DND-41 (cell line): ENCODE data around the gene NEURL1B.

Experiments used
- ATAC-seq: fragments of 200-7000 bp; cut with Tn5 transposase; 3 replicates; pipeline ENCODE4 v1.9.1; 2021; ENCODE audit warnings: low read depth; ENCODE audit not compliant: insufficient read depth
- DNase-seq: peaks from one replicate; pipeline ENCODE4 v3.0.0-alpha.2; 2020
- H2AFZ ChIP-seq: 2 replicates; pipeline ENCODE4 v1.6.0; 2012; ENCODE audit warnings: low read depth, low read length
- H3K27ac ChIP-seq: 2 replicates; pipeline ENCODE4 v1.5.1; 2012; ENCODE audit warnings: low read length, inconsistent platforms
- H3K27me3 ChIP-seq: fragments of 200-600 bp; sonication (generic); 2 replicates; pipeline ENCODE4 v1.6.0; 2012; ENCODE audit warnings: low read length, mild to moderate bottlenecking, inconsistent platforms; ENCODE audit not compliant: insufficient read depth, poor library complexity
- H3K36me3 ChIP-seq: 2 replicates; pipeline ENCODE4 v1.5.1; 2012; ENCODE audit warnings: low read length, inconsistent platforms; ENCODE audit not compliant: insufficient read depth
- H3K4me1 ChIP-seq: 2 replicates; pipeline ENCODE4 v1.5.1; 2012; ENCODE audit warnings: mild to moderate bottlenecking, low read length; ENCODE audit not compliant: insufficient read depth
- H3K4me2 ChIP-seq: 2 replicates; pipeline ENCODE4 v1.6.0; 2012; ENCODE audit warnings: mild to moderate bottlenecking, moderate library complexity, low read length, inconsistent platforms; ENCODE audit not compliant: insufficient read depth
- H3K4me3 ChIP-seq, 2 experiments: fragments of 200-600 bp in 1 of 2; shearing (Covaris generic) in 1 of 2; 2 replicates each; pipeline ENCODE4 v1.5.1; 2012 to 2016; ENCODE audit warnings: inconsistent platforms in 2 of 2, low read length in 2 of 2, mild to moderate bottlenecking in 2 of 2, low read depth in 1 of 2, moderate library complexity in 1 of 2
- H3K79me2 ChIP-seq: 2 replicates; pipeline ENCODE4 v1.6.0; 2012; ENCODE audit warnings: low read length, inconsistent platforms; ENCODE audit not compliant: insufficient read depth
- H3K9ac ChIP-seq: 2 replicates; pipeline ENCODE4 v1.6.0; 2012; ENCODE audit warnings: low read depth, mild to moderate bottlenecking, inconsistent platforms, low read length, moderate library complexity
- H3K9me3 ChIP-seq: 2 replicates; pipeline ENCODE4 v1.5.1; 2012; ENCODE audit warnings: low read length, moderate library complexity, mild to moderate bottlenecking, inconsistent platforms; ENCODE audit not compliant: insufficient read depth, severe bottlenecking
- H4K20me1 ChIP-seq: 2 replicates; pipeline ENCODE4 v1.6.0; 2012; ENCODE audit warnings: low read length; ENCODE audit not compliant: insufficient read depth
- CTCF ChIP-seq: IDR thresholded peaks from 2 replicates; pipeline ENCODE4 v1.5.1; 2012; ENCODE audit warnings: borderline replicate concordance, low read length, moderate library complexity, mild to moderate bottlenecking; ENCODE audit not compliant: poor library complexity, severe bottlenecking; ENCODE audit errors: extremely low read depth
- EZH2 ChIP-seq: IDR thresholded peaks from 3 replicates; pipeline ENCODE4 v1.6.1; 2012; ENCODE audit warnings: borderline replicate concordance, low read depth, mild to moderate bottlenecking, moderate library complexity, low read length, inconsistent platforms; ENCODE audit not compliant: severe bottlenecking

The NEURL1B gene

DNA sequence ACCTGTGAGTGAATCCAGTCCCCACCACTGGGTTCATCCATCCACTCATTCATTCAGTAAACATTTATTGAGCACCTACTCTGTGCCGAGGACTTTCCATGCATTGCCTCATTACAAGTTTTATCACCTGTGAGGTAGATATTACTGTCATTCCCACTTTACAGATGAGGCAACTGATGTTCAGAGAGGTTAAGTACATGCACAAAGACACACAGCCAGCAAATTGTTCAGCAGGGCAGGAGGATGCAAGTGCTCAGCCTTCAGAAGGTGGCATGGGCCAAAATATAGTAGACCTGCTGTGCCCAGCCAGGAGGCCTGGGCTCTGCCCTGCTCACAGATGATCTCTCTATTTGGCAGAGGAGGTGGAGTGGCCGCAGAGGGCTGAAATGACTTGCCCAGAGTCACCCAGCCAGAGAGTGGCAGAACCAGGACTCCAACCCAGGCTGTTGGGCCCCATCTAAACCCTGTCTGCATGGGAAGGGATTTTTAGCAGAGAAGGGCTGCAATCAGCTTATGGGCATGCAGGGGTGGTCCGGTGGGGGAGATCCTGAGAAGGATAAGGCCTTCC is 7.6 kb upstream of the NEURL1B start:
- DNase-seq (no peak), ATAC-seq (no peak)
- H3K4me2 ChIP-seq, result no peak overlapping the region
- no peaks in the 10 kb centered on the region for H3K79me2 ChIP-seq
- no peak overlapping the region for H3K9ac ChIP-seq
- no peaks in the 10 kb centered on the region for H3K36me3 ChIP-seq
- no peaks in the 10 kb centered on the region for H3K27me3 ChIP-seq
- no peak overlapping the region for H3K4me3 ChIP-seq
- no peak overlapping the region for H3K27ac ChIP-seq
- no peaks in the 10 kb centered on the region for H4K20me1 ChIP-seq
- H2AFZ ChIP-seq, result no peak overlapping the region
- no peak for TF ChIP-seq EZH2
- no peak for TF ChIP-seq CTCF
- no peaks in the 10 kb centered on the region for H3K4me1 ChIP-seq
- H3K9me3 ChIP-seq, result no peaks in the 10 kb centered on the region

- no peak overlapping the region for H3K4me2 ChIP-seq
- no peak overlapping the region for H3K4me3 ChIP-seq
- no peaks in the 10 kb centered on the region for H3K9me3 ChIP-seq
- no peaks in the 10 kb centered on the region for H3K79me2 ChIP-seq
- no peak for ATAC-seq
- DNase-seq, result no peak
- no peaks in the 10 kb centered on the region for H3K27me3 ChIP-seq
- H3K36me3 ChIP-seq, result no peaks in the 10 kb centered on the region
- no peak overlapping the region for H3K27ac ChIP-seq
- H3K9ac ChIP-seq, result no peak overlapping the region
- no peaks in the 10 kb centered on the region for H3K4me1 ChIP-seq
- no peak overlapping the region for H2AFZ ChIP-seq
- TF ChIP-seq EZH2 (no peak), CTCF (no peak)
- H4K20me1 ChIP-seq, result no peaks in the 10 kb centered on the region
These were observed 6.8 kb upstream of the NEURL1B start for GRCh38 chr5:172634106-172634899.

- no peak overlapping the region for H3K9ac ChIP-seq
- H3K9me3 ChIP-seq, result no peaks in the 10 kb centered on the region
- ATAC-seq (no peak), DNase-seq (no peak)
- no peaks in the 10 kb centered on the region for H3K79me2 ChIP-seq
- H3K4me2 ChIP-seq, result no peak overlapping the region
- H4K20me1 ChIP-seq, result no peaks in the 10 kb centered on the region
- H3K4me1 ChIP-seq, result no peaks in the 10 kb centered on the region
- H3K4me3 ChIP-seq, result no peak overlapping the region
- H3K36me3 ChIP-seq, result no peaks in the 10 kb centered on the region
- TF ChIP-seq EZH2, result no peak
- TF ChIP-seq CTCF, result no peak
- no peak overlapping the region for H3K27ac ChIP-seq
- no peak overlapping the region for H2AFZ ChIP-seq
- no peaks in the 10 kb centered on the region for H3K27me3 ChIP-seq
These were observed 6.0 kb upstream of the NEURL1B start for GRCh38 chr5:172635038-172635437.
